GM23248 (cell line): ENCODE data around the gene BTN3A1. TPM values are rescaled to one million over a fixed set of nuclear protein-coding genes. Genes with fewer than 3 reads are reported as not detected.

Experiments used
- DNase-seq: peaks from one replicate; pipeline ENCODE4 v3.0.0-alpha.2; 2015
- H2AFZ ChIP-seq: fragments of 200-600 bp; sonication (generic); 2 replicates; pipeline ENCODE4 v1.6.1; 2016; ENCODE audit warnings: antibody characterized with exemption
- H3F3A ChIP-seq: fragments of 200-600 bp; sonication (generic); 2 replicates; pipeline ENCODE4 v1.6.1; 2016; ENCODE audit warnings: mild to moderate bottlenecking, antibody characterized with exemption, mixed run types; ENCODE audit not compliant: insufficient read depth
- H3K27ac ChIP-seq: fragments of 200-600 bp; sonication (generic); 2 replicates; pipeline ENCODE4 v1.5.1; 2016; ENCODE audit warnings: mild to moderate bottlenecking
- H3K27me3 ChIP-seq: fragments of 200-600 bp; sonication (generic); replicated peaks from 2 replicates; pipeline ENCODE4 v1.6.1; 2016; ENCODE audit warnings: mild to moderate bottlenecking; ENCODE audit not compliant: insufficient read depth
- H3K36me3 ChIP-seq: fragments of 200-600 bp; sonication (generic); 2 replicates; pipeline ENCODE4 v1.6.1; 2016; ENCODE audit warnings: low read depth, mild to moderate bottlenecking
- H3K4me1 ChIP-seq: fragments of 200-600 bp; sonication (generic); 2 replicates; pipeline ENCODE4 v1.6.1; 2016; ENCODE audit warnings: mild to moderate bottlenecking; ENCODE audit not compliant: insufficient read depth
- H3K4me2 ChIP-seq: fragments of 200-600 bp; sonication (generic); one replicate; pipeline ENCODE4 v1.6.1; 2016; ENCODE audit warnings: mild to moderate bottlenecking; ENCODE audit not compliant: unreplicated experiment
- H3K4me3 ChIP-seq: fragments of 200-600 bp; sonication (generic); 2 replicates; pipeline ENCODE4 v1.5.1; 2016; ENCODE audit warnings: mild to moderate bottlenecking
- H3K79me2 ChIP-seq: fragments of 200-600 bp; sonication (generic); 2 replicates; pipeline ENCODE4 v1.6.1; 2016; ENCODE audit warnings: mild to moderate bottlenecking; ENCODE audit not compliant: insufficient read depth
- H3K9ac ChIP-seq: fragments of 200-600 bp; sonication (generic); 2 replicates; pipeline ENCODE4 v1.6.1; 2016; ENCODE audit warnings: mild to moderate bottlenecking
- H3K9me2 ChIP-seq: fragments of 200-600 bp; sonication (generic); 2 replicates; pipeline ENCODE4 v1.6.1; 2016; ENCODE audit warnings: mixed run types, mild to moderate bottlenecking, moderate library complexity; ENCODE audit not compliant: insufficient read depth
- H3K9me3 ChIP-seq: fragments of 200-600 bp; sonication (generic); one replicate; pipeline ENCODE4 v1.6.1; 2017; ENCODE audit warnings: low read depth
- H4K20me1 ChIP-seq: fragments of 200-600 bp; sonication (generic); 2 replicates; pipeline ENCODE4 v1.6.0; 2016; ENCODE audit not compliant: insufficient read depth
- EZH2 ChIP-seq: fragments of 200-600 bp; sonication (generic); IDR thresholded peaks from 2 replicates; pipeline ENCODE4 v1.6.1; 2018; ENCODE audit warnings: antibody characterized with exemption, mild to moderate bottlenecking; ENCODE audit not compliant: insufficient read depth, poor library complexity, severe bottlenecking
- EZH2phosphoT487 ChIP-seq: fragments of 200-600 bp; sonication (generic); IDR thresholded peaks from 2 replicates; pipeline ENCODE4 v1.6.1; 2018; ENCODE audit warnings: antibody characterized with exemption, moderate library complexity, mild to moderate bottlenecking, low read depth; ENCODE audit not compliant: insufficient read depth
- WGBS, 2 experiments: methylation state at CpG; one replicate each; pipeline ENCODE4 v1.1.6; 2015 to 2017; ENCODE audit warnings: low lambda C conversion rate in 2 of 2, low coverage in 1 of 2; ENCODE audit errors: missing lambda C conversion rate in 2 of 2; 5-methylcytosine and 5-hydroxymethylcytosine counted together
- in situ Hi-C: fragments of 300-500 bp; cut with MboI; formaldehyde crosslinking; loops from 2 replicates; pipeline ENCODE4 v1.15.0; 2020
- polyA plus RNA-seq: library from polyadenylated mRNA; unstranded; fragments of >200 nt; fragmentation: Nextera tagmentation; extraction: Ambion mirVana; gene quantifications from 2 replicates; pipeline ENCODE4 v1.2.1, GENCODE V29; 2016
- total RNA-seq: library from RNA; depleted of rRNA; stranded (reverse); fragments of >200 nt; shearing (Covaris generic); gene quantifications from 2 replicates; pipeline ENCODE4 v1.2.3, GENCODE V29; 2014

The BTN3A1 gene
- total and polyA plus RNA-seq, 2 experiments from 2014 or later, result 6.7 to 8.9 TPM

DNA sequence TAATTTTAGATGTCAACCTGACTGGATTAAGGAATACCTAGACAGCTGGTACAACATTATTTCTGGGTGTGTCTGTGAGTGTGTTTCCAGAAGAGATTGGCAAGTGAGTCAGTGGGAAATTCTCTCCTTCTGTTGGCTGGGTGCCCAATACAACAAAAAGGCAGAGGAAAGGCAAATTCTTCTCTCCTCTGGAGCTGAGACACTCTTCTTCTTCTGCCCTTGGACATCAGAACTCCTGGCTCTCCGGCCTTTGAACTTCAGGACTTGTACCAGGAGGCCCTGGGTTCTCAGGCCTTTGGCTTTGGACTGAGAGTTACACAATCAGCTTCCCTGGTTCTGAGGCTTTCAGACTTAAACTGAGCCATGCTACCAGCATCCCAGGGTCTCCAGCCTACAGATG lies 7.8 kb upstream of the BTN3A1 start:
- Histone ChIP-seq H3K9ac (no peak overlapping the region), H3K27ac (no peak overlapping the region), H3K9me2 (no peaks in the 10 kb centered on the region), H4K20me1 (no peaks in the 10 kb centered on the region), H2AFZ (no peak overlapping the region), H3K9me3 (no peaks in the 10 kb centered on the region), H3K36me3 (no peaks in the 10 kb centered on the region), H3K4me3 (no peak overlapping the region), H3K4me2 (no peak overlapping the region), H3K79me2 (no peaks in the 10 kb centered on the region), H3K27me3 (no peaks in the 10 kb centered on the region), H3K4me1 (peaks cover 9% of the 10 kb centered on the region), H3F3A (no peaks in the 10 kb centered on the region)
- TF ChIP-seq EZH2phosphoT487 (no peak), EZH2 (no peak)
- 92 to 95% methylated on average over 1 of the region's 1 CpG for WGBS, 2 experiments
- in situ Hi-C loops, result no loop called here
- peak; percentile 82 for DNase-seq

DNA sequence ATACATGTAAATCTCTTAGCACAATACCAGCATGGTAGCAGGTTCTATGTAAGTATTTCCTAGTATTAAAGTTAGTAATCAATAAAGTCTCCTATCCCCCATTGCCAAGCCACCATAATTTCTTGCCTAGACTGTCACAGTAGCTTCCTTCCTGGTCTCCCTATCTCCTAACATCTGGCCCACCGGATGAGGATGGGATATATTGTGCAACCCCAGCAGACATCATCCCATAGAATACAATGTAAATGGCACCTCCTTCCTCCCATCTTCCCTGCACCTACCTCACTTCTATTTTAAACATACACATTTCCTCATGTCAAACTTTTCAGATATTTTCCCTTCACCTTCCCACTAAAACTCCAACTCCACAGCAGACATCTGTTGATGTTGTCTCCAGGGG lies 3.5 kb upstream of the BTN3A1 start:
- Histone ChIP-seq H3K4me1 (peaks cover 15% of the 10 kb centered on the region), H3F3A (no peaks in the 10 kb centered on the region), H3K4me3 (no peak overlapping the region), H3K27me3 (no peaks in the 10 kb centered on the region), H3K27ac (no peak overlapping the region), H3K9ac (no peak overlapping the region), H3K79me2 (no peaks in the 10 kb centered on the region), H3K9me2 (no peaks in the 10 kb centered on the region), H3K4me2 (no peak overlapping the region), H3K9me3 (no peaks in the 10 kb centered on the region), H3K36me3 (no peaks in the 10 kb centered on the region), H2AFZ (no peak overlapping the region), H4K20me1 (no peaks in the 10 kb centered on the region)
- in situ Hi-C loops, result no loop called here
- 89 to 92% methylated on average over 1 of the region's 1 CpG for WGBS, 2 experiments
- no peak for TF ChIP-seq EZH2phosphoT487
- TF ChIP-seq EZH2, result no peak
- DNase-seq, result no peak

DNA sequence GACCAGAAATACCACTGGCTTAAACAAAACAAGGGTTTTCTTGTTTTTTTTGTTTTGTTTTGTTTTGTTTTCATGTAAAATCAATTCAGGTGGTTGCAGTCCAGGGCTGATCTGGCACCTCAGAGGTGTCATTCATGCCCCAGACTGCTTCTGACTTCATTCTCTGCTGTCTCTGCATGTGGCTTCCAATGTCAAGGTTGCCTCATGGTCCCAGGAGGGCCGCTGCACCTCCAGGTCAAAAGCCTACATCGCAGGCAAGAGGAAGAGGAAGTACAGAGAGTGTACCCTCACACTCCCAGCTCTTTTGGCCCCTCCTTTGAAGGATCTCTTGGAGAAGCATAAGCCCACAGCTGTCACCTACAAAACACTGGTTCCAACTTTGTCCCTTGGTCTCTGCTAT lies 1.4 kb upstream of the BTN3A1 start:
- Histone ChIP-seq H3K79me2 (no peaks in the 10 kb centered on the region), H3K27me3 (no peaks in the 10 kb centered on the region), H3K9me2 (no peaks in the 10 kb centered on the region), H3K4me3 (no peak overlapping the region), H3K9ac (no peak overlapping the region), H2AFZ (peak overlapping the region; percentile 81), H3F3A (no peaks in the 10 kb centered on the region), H3K27ac (no peak overlapping the region), H3K36me3 (no peaks in the 10 kb centered on the region), H3K4me1 (0 out of 2 replicates have a peak, but pooled peaks cover 6% of the 10 kb centered on the region), H4K20me1 (no peaks in the 10 kb centered on the region), H3K4me2 (no peak overlapping the region), H3K9me3 (no peaks in the 10 kb centered on the region)
- in situ Hi-C loops, result no loop called here
- 96 to 100% methylated on average over 2 of the region's 2 CpGs for WGBS, 2 experiments
- TF ChIP-seq EZH2phosphoT487, result no peak
- TF ChIP-seq EZH2, result no peak
- DNase-seq, result no peak

DNA sequence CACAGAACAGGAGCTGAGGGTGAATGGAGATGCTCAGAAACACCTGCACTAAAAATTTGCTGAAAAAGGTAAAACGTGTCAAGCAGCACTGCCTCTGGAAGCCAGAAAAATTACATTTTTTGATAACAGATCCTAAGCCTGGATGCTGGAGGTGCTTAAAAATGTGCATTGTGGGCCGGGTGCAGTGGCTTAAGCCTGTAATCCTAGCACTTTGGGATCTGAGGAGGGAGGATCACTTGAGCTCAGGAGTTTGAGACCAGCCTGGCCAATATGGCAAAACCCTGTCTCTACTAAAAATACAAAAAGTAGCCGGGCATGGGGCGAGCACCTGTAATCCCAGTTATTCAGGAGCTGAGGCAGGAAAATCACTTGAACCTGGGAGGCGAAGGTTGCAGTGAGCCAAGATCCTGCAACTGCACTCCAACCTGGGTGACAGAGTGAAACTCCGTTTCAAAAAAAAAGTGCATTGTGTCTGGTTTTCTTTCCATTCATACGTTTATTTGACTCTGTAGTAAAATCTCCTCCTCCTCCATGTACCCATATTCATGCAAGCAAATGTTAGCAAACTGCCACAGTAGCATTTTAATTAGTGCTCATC lies 587 bp upstream of the BTN3A1 start:
- no peak for DNase-seq
- in situ Hi-C loops, result no loop called here
- TF ChIP-seq EZH2phosphoT487, result no peak
- no peak for TF ChIP-seq EZH2
- 45 to 51% methylated on average over 7 of the region's 7 CpGs for WGBS, 2 experiments
- Histone ChIP-seq H3K4me1 (0 out of 2 replicates have a peak, but pooled peaks cover 6% of the 10 kb centered on the region), H3K9me3 (no peaks in the 10 kb centered on the region), H3F3A (no peaks in the 10 kb centered on the region), H3K4me2 (peak overlapping the region; percentile 85), H2AFZ (peak overlapping the region; percentile 81), H3K36me3 (no peaks in the 10 kb centered on the region), H3K9ac (peak overlapping the region; percentile 86), H4K20me1 (no peaks in the 10 kb centered on the region), H3K79me2 (no peaks in the 10 kb centered on the region), H3K27me3 (no peaks in the 10 kb centered on the region), H3K27ac (peak overlapping the region; percentile 88), H3K4me3 (peak overlapping the region; percentile 82), H3K9me2 (no peaks in the 10 kb centered on the region)
